SH-SY5Y (cell line): Measurements from ENCODE around the gene TM7SF2.

ENCODE experiments used
- GATA2 ChIP-seq: IDR thresholded peaks from 2 replicates; pipeline ENCODE4 v1.6.1; 2011; ENCODE audit warnings: mild to moderate bottlenecking, low read depth, low read length
- GATA3 ChIP-seq: IDR thresholded peaks from 2 replicates; pipeline ENCODE4 v1.6.1; 2011; ENCODE audit warnings: low read depth, mild to moderate bottlenecking, low read length, moderate library complexity

TM7SF2 gene

DNA sequence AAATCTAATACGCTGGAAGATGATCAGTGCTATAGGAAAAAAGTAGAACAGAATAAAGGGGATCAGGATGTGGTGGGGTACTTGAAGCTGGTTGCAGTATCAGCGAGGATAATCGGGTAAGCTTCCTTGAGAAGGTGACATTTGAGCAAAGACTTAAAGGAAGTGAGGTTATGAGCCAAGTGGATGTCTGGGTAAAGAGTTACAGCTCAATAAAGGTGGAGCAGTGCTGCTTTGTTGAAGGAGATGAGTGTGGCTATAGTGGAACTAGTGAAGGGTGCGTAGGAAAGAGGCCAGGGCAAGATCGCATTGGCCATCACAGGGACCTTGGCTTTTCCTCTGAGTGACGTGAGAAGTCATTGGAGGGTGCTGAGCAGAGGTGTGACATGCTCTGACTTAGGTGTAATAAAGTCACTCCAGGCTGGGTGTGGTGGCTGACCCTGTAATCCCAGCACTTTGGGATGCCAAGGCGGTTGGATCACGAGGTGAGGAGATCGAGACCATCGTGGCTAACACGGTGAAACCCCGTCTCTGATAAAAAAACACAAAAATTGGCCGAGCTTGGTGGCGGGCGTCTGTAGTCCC, 24.9 kb downstream of the TM7SF2 start:
- TF ChIP-seq GATA3 = no peak
- no peak for TF ChIP-seq GATA2

DNA sequence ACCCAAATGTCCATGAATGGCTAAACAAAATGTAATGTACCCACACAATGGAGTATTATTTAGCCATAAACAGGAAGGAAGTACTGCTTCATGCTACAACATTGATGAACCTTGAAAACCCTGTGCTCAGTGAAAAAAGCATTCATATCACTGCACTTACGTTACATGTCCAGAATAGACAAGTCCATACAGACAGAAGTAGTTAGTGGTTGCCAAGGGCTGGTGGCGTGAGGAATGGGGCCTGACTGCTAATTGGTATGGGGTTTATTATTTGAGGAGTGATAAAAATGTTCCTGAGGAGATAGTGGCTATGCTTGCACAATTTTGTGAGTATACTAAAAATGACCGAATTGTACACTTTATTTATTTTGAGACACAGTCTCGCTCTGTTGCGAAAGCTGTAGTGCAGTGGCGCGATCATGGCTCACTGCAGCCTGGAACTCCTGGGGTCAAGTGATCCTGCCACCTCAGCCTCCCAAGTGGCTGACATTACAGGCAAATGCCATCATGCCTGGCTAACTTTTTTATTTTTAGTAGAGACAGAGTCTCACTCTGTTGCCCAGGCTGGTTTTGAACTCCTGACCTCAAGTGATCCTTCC, 30.3 kb downstream of the TM7SF2 start:
- TF ChIP-seq GATA2 = no peak
- TF ChIP-seq GATA3 = no peak

DNA sequence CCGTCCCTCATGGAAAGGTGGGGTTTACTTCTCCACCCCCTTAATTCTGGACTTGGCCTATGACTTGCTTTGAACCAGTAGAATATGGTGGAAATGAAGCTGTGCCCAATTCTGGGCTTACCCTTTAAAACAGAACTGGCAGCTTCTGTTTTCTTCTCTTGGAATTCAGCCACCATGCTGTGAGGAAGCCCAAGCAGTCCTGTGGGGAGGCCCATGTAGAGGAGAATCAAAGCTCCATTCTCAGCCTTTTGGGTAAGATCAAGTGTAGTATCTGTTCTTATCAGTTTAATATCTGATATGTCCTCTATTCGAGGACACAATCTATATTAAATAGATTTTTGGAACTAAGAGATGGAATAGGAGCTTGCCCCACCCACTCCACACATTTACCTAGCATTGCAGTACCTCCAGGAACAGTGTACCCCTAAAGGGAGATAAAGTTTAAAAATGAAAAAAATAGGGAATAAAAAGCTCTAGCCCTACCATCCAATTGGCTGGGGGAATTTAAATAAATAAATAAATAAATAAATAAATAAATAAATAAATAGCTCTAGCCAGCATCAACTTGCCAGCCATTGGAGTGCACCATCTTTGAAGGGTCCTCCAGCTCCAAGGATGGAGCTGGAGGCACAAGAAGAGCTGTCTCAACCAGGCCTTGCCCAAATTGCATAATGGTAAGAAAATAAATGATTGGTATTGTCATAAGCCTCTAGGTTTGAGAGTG, 35.8 kb downstream of the TM7SF2 start:
- TF ChIP-seq GATA2 (no peak), GATA3 (no peak)

DNA sequence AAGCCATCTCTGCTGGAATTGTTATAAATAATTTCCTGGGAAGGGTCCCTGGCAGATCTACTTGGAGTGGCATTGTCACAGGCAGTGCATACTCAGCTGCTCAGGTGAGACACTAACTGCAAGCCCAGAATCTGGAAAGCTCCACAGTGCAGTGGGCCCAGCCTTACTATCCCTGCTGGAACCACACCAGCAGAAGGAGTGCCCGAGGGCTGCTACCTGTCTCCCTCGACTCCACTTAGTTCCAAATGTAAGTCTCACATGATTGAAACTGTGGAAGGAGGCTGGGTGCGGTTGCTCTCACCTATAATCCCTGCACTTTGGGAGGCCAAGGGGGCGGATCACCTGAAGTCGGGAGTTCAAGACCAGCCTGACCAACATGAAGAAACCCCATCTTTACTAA, 37.0 kb downstream of the TM7SF2 start:
- TF ChIP-seq GATA3 (no peak), GATA2 (no peak)

DNA sequence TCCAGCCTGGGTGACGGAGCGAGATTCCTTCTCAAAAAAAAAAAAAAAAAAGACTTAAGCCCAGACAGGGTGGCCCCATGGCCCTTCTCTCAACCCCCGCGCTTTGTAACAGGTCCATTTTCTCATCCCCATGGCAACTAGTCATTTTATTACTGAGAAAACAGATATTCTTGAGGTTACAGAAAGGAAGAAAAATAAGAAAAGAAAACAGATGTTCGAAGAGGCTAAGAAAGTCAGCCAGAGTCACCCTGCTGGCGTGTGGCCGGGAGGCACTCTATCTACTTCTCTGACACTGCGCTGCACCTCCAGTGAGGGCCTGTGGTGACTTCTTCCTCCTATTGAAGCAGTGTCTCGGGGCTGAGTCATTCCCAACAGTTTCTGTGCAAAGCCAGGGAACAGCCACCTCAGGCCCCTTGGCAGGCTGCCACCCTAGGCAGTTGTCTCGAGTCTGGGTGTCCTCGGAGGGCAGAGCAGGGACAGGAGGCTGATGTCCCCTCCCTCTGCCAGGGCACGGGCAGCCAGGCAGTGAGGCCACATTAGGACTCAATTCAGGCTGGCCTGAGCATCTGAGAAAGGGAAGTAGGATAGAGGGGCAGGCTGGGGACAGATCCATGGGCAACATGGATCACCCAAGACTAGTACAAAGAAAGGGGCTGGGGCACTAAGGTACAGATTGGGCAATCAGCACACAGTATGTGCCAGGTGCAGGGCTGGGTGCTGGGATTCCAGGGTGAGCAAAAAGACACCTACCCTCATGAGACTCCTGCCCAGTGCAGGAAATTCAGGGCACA, 39.0 kb downstream of the TM7SF2 start:
- TF ChIP-seq GATA2 (no peak), GATA3 (no peak)

DNA sequence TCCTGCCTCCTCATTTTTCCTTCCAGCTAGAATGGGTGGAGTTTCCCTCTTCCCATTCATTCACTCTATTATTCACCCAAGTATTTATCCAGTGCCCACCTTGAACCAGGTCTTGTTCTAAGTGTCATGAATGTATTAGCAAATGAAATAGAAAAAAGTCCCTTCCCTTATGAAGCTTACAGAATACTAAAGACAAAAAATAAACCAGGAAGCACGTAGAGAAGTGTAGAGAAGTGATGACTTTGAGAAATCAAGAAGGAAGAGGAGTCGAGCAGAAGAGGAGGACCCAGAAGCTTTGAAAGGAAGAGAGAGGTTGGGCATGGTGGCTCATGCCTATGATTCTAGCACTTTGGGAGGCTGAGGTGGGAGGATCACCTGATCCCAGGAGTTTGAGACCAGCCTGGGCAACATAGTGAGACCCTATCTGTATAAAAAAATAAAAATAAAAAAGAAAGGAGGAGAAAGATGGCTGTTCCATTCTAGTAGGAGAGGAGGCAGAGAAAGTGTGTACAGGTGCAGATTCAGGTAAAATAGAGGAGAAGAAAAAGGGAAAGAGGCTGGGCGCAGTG, 39.7 kb downstream of the TM7SF2 start:
- TF ChIP-seq GATA2 (no peak), GATA3 (no peak)

DNA sequence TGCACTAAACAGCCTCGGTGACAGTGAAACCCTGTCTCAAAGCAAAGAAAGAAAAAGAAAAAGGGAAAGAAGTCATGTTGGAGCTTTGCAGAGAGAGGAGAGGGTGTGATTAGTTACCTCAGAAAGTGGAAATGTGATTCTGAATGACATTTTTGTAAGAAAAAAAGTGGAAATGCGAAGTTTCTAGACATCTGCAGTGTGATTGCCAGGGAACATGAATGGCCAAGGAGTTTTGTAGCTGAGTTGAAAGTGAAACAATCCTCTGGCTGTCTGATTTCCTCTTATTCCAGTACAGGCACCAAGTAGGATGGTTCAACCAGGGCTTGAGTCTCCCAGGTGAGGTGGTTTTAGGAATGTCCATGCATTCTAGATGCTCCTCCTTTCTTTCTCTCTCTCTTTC, 40.5 kb downstream of the TM7SF2 start:
- no peak for TF ChIP-seq GATA3
- TF ChIP-seq GATA2 = no peak

DNA sequence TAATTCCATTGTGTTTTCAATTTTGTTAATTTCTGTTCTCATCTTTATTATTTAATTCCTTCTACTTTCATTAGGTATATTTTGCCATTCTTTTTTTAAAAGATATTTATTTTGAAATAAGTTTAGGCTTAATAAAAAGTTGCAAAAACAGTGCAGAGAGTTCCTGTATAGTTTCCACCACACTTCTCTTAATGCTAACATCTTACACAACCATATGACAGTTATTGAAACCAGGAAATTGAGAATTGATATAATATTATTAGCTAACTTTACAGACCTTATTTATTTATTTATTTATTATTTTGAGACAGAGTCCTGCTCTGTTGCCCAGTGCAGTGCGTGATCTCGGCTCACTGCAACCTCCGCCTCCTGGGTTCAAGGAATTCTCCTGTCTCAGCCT, 44.6 kb downstream of the TM7SF2 start:
- no peak for TF ChIP-seq GATA3
- no peak for TF ChIP-seq GATA2

DNA sequence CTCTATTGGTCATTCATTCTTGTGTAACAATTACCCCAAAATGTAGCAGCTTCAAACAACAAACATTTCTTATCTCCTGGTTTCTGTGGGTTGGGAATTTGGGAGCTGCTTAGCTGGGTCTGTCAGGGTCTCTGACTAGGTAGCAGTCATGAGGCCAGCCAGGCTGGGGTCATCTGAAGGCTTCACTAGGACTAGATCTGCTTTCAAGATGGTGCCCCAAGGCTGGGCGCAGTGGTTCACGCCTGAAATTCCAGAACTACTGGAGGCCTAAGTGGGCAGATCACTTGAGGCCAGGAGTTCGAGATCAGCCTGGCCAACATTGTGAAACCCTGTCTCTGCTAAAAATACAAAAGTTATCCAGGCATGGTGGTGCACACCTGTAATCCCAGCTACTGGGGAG, 45.3 kb downstream of the TM7SF2 start:
- TF ChIP-seq GATA2 (no peak), GATA3 (no peak)

DNA sequence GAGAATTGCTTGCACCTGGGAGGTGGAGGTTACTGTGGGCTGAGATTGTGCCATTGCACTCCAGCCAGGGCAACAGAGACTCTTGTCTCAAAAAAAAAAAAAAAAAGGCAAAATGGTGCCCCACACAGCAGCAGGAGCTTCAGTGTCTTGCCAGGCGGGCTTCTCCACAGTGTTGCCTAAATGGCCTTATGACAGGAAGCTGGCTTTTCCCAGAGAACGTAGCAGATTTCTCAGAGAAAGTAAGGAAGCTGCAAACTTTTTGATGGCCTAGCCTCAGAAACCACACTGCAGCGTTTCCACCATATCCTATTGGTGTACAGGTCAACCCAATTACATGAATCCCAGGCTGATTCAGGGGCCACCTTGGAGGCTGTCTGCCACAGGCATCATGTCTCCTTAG, 45.7 kb downstream of the TM7SF2 start:
- TF ChIP-seq GATA2 (no peak), GATA3 (no peak)

DNA sequence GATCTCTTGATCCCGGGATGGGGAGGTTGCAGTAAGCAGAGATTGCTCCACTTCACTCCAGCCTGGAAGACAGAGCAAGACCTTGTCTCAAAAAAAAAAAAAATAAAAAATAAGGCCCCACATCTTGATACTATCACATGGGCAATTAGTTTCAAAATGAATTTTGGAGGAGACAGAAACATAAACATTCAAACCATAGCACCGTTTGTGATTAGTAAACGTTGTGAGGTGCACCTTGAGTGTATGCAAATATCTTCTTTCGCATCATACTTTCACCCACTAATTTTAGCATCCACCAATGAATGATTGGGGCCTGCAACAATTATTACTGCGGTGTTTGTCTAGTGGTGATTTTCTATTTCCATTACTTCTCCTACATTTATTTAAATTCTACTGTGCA, 47.3 kb downstream of the TM7SF2 start:
- no peak for TF ChIP-seq GATA2

DNA sequence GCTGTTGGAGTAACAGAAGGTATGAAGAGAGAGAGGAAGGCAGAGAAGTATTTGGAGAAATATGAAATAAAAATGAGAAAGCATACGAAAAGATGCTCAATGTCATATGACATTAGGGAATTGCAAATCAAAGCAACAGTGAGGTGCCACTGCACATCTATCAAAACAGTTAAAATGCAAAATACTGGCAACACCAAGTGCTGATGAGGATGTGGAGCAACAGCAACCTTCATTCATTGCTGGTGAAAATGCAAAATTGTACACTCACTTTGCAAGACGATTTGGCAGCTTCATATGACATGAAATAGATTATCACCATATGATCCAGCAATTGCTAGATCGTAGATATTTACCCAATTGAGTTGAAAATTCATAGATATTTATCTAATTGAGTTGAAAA, 49.0 kb downstream of the TM7SF2 start:
- no peak for TF ChIP-seq GATA3
- no peak for TF ChIP-seq GATA2

DNA sequence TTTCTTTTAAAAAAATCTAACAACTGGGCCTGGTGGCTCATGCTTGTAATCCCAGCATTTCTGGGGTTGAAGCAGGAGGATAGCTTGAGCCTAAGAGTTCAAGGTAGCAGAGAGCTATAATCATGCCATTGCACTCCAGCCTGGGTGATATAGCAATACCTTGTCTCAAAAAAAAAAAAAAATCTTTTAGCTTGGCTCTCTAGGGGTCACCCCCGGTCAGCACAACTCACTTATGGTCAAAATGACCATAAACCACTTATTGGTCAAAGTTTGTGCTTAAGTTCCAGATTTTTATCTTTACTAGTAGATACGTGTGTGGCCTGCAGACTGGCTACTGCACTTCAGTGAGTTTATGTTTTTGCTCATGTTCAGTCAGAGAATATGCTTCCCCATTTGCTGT, 52.0 kb downstream of the TM7SF2 start:
- TF ChIP-seq GATA3 (no peak), GATA2 (no peak)
